GM18868 (cell line): Measurements from ENCODE around the gene PRUNE2.
"Not testable (repeated sequence)": the region's sequence is repeated elsewhere in the genome, so short reads cannot be mapped to it uniquely, and the experiment has no call there.

Experiments
- ATAC-seq: cut with Tn5 transposase; IDR thresholded peaks from one replicate; pipeline ENCODE4 v1.9.1; 2021; ENCODE audit warnings: mild to moderate bottlenecking, moderate library complexity; ENCODE audit not compliant: unreplicated experiment

The PRUNE2 gene

DNA sequence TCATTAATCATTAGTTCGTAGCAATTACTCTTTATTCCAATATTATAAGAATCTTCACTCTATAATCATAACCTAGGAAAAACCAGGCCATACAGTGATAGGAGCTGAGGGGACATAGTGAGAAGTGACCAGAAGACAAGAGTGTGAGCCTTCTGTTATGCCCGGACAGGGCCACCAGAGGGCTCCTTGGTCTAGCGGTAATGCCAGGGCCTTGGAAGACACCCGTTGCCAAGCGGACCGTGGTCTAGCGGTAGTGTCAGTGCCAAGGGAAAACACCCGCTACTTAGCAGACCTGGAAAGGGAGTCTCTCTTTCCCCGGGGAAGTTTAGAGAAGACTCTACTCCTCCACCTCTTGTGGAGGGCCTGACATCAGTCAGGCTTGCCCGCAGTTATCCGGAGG, 239.9 kb downstream of the PRUNE2 start:
- not testable (repeated sequence) for ATAC-seq

DNA sequence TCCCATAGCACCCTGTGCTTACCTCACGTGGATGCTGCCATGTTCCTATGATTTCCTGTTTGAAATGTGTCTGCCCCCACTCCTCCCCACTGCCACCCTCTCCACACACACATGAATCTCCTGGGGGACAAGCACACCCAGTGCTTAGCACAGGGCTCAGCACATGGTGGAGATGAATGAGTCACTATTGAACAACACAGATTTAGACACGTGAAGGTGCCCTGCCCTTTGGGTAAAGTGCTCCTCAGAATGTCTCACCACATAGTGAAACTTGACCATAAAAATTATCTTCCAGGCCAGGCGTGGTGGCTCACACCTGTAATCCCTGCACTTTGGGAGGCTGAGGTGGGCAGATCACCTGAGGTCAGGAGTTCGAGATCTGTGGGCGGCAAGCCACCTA, 240.5 kb downstream of the PRUNE2 start:
- ATAC-seq: no peak

GRCh38 chr9:76664120-76664519, 241.8 kb downstream of the PRUNE2 start:
- no peak for ATAC-seq

- no peak for ATAC-seq
Observed at GRCh38 chr9:76662476-76663281, 243.2 kb downstream of the PRUNE2 start.

DNA sequence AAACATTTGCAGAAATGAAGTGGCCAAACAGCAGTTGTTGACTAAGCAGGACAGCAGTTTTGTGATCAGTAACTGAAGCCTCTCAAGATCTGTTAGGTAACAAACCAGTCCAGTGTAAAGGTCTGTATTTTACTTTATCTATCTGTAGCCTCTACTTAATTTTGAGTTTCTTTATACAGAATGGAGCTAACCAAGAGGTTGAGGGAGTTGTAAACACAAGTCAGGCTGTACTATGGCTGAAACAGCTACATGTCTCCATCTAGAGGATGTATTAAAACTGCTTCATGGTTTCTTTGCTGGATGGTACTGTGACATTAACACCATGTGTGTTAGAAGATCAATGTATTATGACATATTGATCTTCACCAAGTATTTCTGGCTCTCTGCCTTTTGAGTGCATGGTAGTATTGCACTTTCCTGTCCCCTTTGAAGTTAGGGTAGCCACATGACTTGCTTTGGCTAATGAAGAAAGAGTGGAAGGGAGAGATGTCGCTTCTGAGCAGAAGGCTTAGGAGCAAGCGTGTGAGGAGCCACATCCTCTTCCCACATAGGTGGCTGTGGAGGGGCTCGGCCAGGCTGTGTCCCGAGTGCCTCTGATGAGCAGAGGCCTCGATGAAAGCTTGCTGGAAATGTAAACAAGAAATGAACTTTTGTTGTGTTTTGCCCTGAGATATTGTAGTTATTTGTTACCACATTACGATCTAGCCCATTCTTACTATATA, 247.2 kb downstream of the PRUNE2 start:
- peak; percentile 91 for ATAC-seq

- ATAC-seq: no peak
Observed at GRCh38 chr9:76657265-76657664, 248.6 kb downstream of the PRUNE2 start.

DNA sequence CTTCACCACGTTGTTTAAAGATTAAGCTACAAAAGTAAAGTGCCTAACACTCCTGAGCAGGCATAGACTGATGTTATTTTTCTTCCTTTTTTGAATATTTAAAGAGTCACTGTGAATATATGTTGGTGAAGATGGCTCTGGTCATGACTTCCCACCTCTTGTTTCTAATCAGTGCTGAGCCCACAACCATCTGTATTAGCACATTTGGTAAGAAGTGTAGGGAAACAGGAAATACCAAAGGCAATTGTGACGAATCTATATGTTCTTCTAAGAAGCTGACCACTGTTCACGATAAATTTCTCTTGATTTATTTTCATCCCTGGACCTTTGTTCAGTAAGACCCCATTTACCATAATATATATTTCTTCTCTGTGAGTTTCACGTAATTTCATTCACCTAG, 249.9 kb downstream of the PRUNE2 start:
- no peak for ATAC-seq

- no peak for ATAC-seq
Observed at GRCh38 chr9:76655121-76655541, 250.8 kb downstream of the PRUNE2 start.

- no peak for ATAC-seq
Observed at GRCh38 chr9:76654575-76654974, 251.3 kb downstream of the PRUNE2 start.

- ATAC-seq: no peak
Observed at GRCh38 chr9:76654051-76654461, 251.9 kb downstream of the PRUNE2 start.

DNA sequence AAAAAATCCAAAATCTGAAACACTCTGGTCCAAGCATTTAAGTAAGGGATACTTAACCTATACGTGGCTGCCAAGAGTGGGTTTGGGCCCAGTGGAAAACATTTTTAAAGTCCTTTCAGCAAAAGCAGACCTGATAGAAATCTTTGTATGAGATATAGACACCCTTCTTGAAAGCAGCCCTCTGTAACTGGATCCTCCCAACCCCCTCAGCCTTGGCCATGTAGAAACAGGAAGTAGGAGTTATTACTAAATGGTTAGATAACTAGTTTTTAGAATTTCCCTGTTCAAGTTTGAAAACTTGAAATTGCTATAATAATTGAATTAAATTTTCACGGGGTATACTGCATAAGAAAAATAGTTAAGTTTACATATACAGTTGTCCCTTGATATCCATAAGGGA, 253.0 kb downstream of the PRUNE2 start:
- ATAC-seq: no peak

DNA sequence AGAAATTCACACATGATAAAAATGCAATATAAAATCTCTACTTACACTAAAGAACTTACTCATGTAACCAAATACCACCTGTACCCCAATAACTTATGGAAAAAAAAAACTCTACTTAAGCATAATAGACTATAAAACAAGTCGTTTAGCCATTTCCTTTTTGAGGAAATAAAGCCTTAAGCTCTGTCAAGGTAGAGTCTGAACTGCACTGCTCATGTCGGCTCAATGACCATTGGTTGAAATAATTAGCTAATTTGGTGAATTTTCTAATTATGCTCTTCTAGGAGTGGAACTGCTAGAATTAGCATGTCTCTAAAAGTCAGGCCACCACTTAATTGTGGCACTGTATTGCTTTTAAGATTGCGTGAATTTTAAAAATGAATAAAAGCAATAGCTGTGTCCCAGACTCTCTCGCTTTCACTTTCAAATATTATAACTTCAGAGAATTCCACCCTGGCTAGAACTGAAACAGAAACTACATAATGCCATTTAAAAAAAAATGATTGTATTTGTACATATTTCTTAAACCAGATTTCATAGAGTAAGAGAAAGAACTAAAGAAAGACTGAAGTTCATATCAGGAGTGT, 254.7 kb downstream of the PRUNE2 start:
- ATAC-seq: peak; percentile 71

DNA sequence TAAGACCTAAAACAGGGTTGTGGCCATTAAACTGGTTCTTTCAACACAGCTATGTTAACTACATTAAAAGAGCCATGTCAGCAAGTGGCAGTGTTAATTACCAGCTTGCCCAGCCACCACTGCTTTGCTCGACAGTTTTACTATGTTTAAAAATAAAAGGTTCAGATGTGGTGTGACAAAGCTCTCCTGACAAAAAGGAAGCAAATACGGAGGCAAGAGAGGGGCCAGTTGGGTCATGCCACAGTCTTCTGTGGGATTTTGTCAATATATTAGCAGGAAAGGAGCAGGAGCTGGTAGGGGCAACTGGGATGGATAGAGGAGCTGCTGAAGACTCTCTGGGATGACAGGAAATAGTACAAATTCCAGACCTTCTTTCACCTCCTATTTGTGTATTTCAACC, 255.2 kb downstream of the PRUNE2 start:
- peak; percentile 3 for ATAC-seq

DNA sequence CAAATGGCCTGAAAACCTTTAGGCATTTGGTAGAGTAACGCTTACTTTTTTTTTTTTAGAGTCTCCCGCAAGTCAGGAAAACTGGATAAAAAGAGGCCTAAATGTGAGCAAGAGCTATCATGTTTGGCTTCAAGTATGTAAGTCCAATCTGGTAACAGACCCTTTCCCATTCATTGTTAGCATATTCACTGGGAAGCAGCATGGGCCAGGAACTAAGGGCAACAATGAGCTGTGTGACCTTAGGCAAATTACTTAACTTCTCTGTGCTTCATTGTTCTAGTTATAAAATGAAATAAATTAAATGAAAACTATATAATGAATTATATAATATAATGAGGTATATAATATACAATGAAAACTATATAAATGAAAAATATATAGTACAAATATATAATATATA, 256.0 kb downstream of the PRUNE2 start:
- ATAC-seq: no peak

DNA sequence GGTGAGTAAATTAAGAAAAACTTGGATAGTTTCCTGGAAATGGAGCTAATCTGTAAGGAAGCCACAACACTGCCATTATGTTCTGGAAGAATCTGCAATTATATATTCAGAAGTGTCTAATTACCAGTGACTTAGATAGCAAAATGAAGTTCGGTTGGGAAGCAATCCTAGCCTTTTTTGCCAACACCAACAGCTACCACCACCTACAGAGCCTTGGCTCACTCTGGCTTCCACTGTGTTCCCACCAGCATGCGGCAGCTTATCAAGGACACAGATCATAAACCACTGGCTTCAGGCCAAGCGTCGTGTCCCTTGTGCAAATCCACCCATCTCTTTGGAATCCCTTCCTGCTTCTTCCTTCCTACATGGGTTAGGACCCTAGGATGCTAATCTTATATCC, 259.7 kb downstream of the PRUNE2 start:
- no peak for ATAC-seq

- ATAC-seq: no peak
Observed at GRCh38 chr9:76644647-76645250, 261.2 kb downstream of the PRUNE2 start.

GRCh38 chr9:76644171-76644570, 261.7 kb downstream of the PRUNE2 start:
- ATAC-seq: peak; percentile 41

- peak; percentile 97 for ATAC-seq
Observed at GRCh38 chr9:76643399-76644117, 262.4 kb downstream of the PRUNE2 start.

- no peak for ATAC-seq
Observed at GRCh38 chr9:76642701-76643209, 263.2 kb downstream of the PRUNE2 start.

DNA sequence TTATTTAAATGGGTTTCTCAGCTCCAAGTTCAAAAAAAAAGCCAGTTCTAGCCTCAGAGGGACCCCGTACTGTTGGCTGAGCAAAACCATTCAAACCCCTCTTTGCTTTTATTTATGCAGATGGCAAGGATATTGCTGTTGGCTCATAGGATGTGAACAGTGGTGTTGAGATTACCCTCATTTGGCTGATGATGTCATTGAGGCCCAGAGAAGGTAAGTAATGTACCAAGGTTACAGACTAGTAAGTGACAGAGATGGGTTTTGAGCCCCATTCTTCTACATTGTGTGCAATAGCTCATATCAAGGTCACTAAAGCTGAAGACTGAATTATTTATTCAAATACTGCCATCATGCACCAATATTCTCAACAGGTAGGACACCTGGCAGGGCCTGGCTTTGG, 263.8 kb downstream of the PRUNE2 start:
- ATAC-seq: no peak

DNA sequence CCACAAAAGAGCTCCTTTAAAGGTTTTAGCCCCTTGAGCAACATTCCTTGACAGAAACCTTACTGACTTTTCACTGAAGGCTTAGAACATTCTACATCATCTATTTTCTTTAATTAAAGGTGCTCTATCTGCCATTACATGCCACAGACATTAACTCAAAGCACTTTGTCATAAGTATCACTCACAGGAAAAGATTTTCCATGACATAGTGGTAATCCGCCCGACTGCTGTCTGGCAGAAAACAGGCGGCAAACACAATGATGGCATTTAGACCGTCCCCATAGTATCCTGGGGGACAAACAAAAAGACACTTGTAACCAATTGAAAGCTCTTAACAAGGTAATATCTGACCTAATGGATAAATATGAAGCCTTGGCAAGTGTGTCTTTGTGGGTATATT, 267.9 kb downstream of the PRUNE2 start:
- ATAC-seq: no peak
